H9 (cell line): ENCODE results near the gene FBXL22. TPM values are rescaled to one million over a fixed set of nuclear protein-coding genes. Genes with fewer than 3 reads are reported as not detected.
"Not testable (repeated sequence)": the region's sequence is repeated elsewhere in the genome, so short reads cannot be mapped to it uniquely, and the experiment has no call there.

ENCODE experiments used
- DNase-seq: peaks from one replicate; pipeline ENCODE4 v3.0.0-alpha.2; 2017
- H2AFZ ChIP-seq: one replicate; pipeline ENCODE4 v1.6.1; 2013; ENCODE audit warnings: mild to moderate bottlenecking, low read length, control low read depth, moderate library complexity
- H2AK5ac ChIP-seq: 2 replicates; pipeline ENCODE4 v1.6.1; 2013; ENCODE audit warnings: low read length, control low read depth, mixed read lengths; ENCODE audit not compliant: insufficient read length
- H2BK120ac ChIP-seq: one replicate; pipeline ENCODE4 v1.6.1; 2013; ENCODE audit warnings: low read depth, mild to moderate bottlenecking, low read length, control low read depth, inconsistent platforms; ENCODE audit not compliant: poor library complexity, severe bottlenecking
- H2BK12ac ChIP-seq: 2 replicates; pipeline ENCODE4 v1.6.1; 2013; ENCODE audit warnings: low read length, control low read depth, mixed read lengths, low read depth; ENCODE audit not compliant: insufficient read length
- H2BK15ac ChIP-seq: 2 replicates; pipeline ENCODE4 v1.6.1; 2013; ENCODE audit warnings: low read depth, low read length, control low read depth
- H2BK20ac ChIP-seq: one replicate; pipeline ENCODE4 v1.6.1; 2013; ENCODE audit warnings: low read depth, mild to moderate bottlenecking, low read length, control low read depth, inconsistent platforms; ENCODE audit not compliant: poor library complexity, severe bottlenecking
- H2BK5ac ChIP-seq: 2 replicates; pipeline ENCODE4 v1.6.1; 2013; ENCODE audit warnings: low read length, control low read depth, mixed read lengths; ENCODE audit not compliant: insufficient read length
- H3K14ac ChIP-seq: 2 replicates; pipeline ENCODE4 v1.6.1; 2013; ENCODE audit warnings: low read length, control low read depth; ENCODE audit not compliant: insufficient read depth
- H3K18ac ChIP-seq: 2 replicates; pipeline ENCODE4 v1.6.1; 2013; ENCODE audit warnings: low read depth, mild to moderate bottlenecking, mixed read lengths, low read length, control low read depth; ENCODE audit not compliant: insufficient read length
- H3K23ac ChIP-seq: 2 replicates; pipeline ENCODE4 v1.6.1; 2013; ENCODE audit warnings: low read length, control low read depth, mixed read lengths, low read depth; ENCODE audit not compliant: insufficient read length
- H3K23me2 ChIP-seq: 2 replicates; pipeline ENCODE4 v1.6.1; 2013; ENCODE audit warnings: low read depth, mild to moderate bottlenecking, mixed read lengths, low read length, control low read depth; ENCODE audit not compliant: insufficient read length, poor library complexity, severe bottlenecking
- H3K27ac ChIP-seq: 2 replicates; pipeline ENCODE4 v1.5.1; 2013; ENCODE audit warnings: low read length, control low read depth, mixed read lengths, low read depth; ENCODE audit not compliant: insufficient read length
- H3K27me3 ChIP-seq: 2 replicates; pipeline ENCODE4 v1.6.1; 2013; ENCODE audit warnings: low read length, control low read depth, inconsistent platforms; ENCODE audit not compliant: insufficient read depth
- H3K4ac ChIP-seq: 2 replicates; pipeline ENCODE4 v1.6.1; 2013; ENCODE audit warnings: low read depth, mild to moderate bottlenecking, control low read depth, inconsistent platforms, low read length, moderate library complexity
- H3K4me1 ChIP-seq: 2 replicates; pipeline ENCODE4 v1.6.1; 2013; ENCODE audit warnings: low read length, control low read depth, inconsistent platforms; ENCODE audit not compliant: insufficient read depth
- H3K4me2 ChIP-seq: 2 replicates; pipeline ENCODE4 v1.6.1; 2013; ENCODE audit warnings: low read length, control low read depth, mixed read lengths; ENCODE audit not compliant: insufficient read length, insufficient read depth
- H3K56ac ChIP-seq: 2 replicates; pipeline ENCODE4 v1.6.1; 2013; ENCODE audit warnings: low read depth, mild to moderate bottlenecking, mixed read lengths, low read length, control low read depth; ENCODE audit not compliant: insufficient read length
- H3K79me1 ChIP-seq: 2 replicates; pipeline ENCODE4 v1.6.1; 2013; ENCODE audit warnings: low read depth, mild to moderate bottlenecking, moderate library complexity, low read length, control low read depth, inconsistent platforms; ENCODE audit not compliant: insufficient read depth, poor library complexity, severe bottlenecking
- H3K79me2 ChIP-seq: 2 replicates; pipeline ENCODE4 v1.6.1; 2013; ENCODE audit warnings: low read length, control low read depth, inconsistent platforms; ENCODE audit not compliant: insufficient read depth
- H3K9ac ChIP-seq: 2 replicates; pipeline ENCODE4 v1.6.1; 2013; ENCODE audit warnings: low read length, control low read depth, mixed read lengths; ENCODE audit not compliant: insufficient read length; ENCODE audit errors: extremely low read depth
- H3K9me3 ChIP-seq: one replicate; pipeline ENCODE4 v1.6.1; 2013; ENCODE audit warnings: low read depth, low read length, inconsistent platforms; ENCODE audit not compliant: control insufficient read depth
- H3T11ph ChIP-seq: one replicate; pipeline ENCODE4 v1.6.1; 2013; ENCODE audit warnings: mild to moderate bottlenecking, low read length, control low read depth, inconsistent platforms
- H4K20me1 ChIP-seq: one replicate; pipeline ENCODE4 v1.6.1; 2013; ENCODE audit not compliant: control insufficient read depth, insufficient read length, insufficient read depth
- H4K5ac ChIP-seq: 2 replicates; pipeline ENCODE4 v1.6.1; 2013; ENCODE audit warnings: low read depth, mild to moderate bottlenecking, mixed read lengths, low read length, control low read depth; ENCODE audit not compliant: insufficient read length
- H4K8ac ChIP-seq: replicated peaks from 2 replicates; pipeline ENCODE4 v1.6.1; 2013; ENCODE audit warnings: low read length, control low read depth, mixed read lengths, low read depth; ENCODE audit not compliant: insufficient read length
- H4K91ac ChIP-seq: 2 replicates; pipeline ENCODE4 v1.6.1; 2013; ENCODE audit warnings: low read depth, mild to moderate bottlenecking, moderate library complexity, mixed read lengths, low read length, control low read depth; ENCODE audit not compliant: insufficient read length
- H3K27ac Mint-ChIP-seq, 3 experiments: 2 replicates in 2 of 3; 3 replicates in 1 of 3; pipeline ENCODE4 v1.8.0; 2020 to 2021; ENCODE audit warnings: mixed read lengths in 3 of 3, mild to moderate bottlenecking in 1 of 3, moderate library complexity in 1 of 3
- H3K27me3 Mint-ChIP-seq: 2 replicates; pipeline ENCODE4 v1.8.0; 2021; ENCODE audit warnings: low read depth, mild to moderate bottlenecking, moderate library complexity, mixed read lengths
- H3K36me3 Mint-ChIP-seq, 3 experiments: 2 replicates in 2 of 3; 3 replicates in 1 of 3; pipeline ENCODE4 v1.8.0; 2020 to 2021; ENCODE audit warnings: low read depth in 3 of 3, mixed read lengths in 3 of 3; ENCODE audit not compliant: insufficient read depth in 1 of 3
- H3K4me1 Mint-ChIP-seq, 2 experiments: 2 replicates each; pipeline ENCODE4 v1.8.0; 2020; ENCODE audit warnings: mixed read lengths in 2 of 2
- H3K4me3 Mint-ChIP-seq, 2 experiments: 2 replicates in 1 of 2; 3 replicates in 1 of 2; pipeline ENCODE4 v1.8.0; 2020 to 2021; ENCODE audit warnings: mild to moderate bottlenecking in 2 of 2, mixed read lengths in 2 of 2, moderate library complexity in 1 of 2
- H3K9me3 Mint-ChIP-seq, 2 experiments: 2 replicates in 1 of 2; 3 replicates in 1 of 2; pipeline ENCODE4 v1.8.0; 2020; ENCODE audit warnings: mild to moderate bottlenecking in 2 of 2, mixed read lengths in 2 of 2, moderate library complexity in 1 of 2
- WGBS: extraction: QIAGEN DNeasy Blood & Tissue Kit; methylation state at CpG from one replicate; pipeline ENCODE4 v1.1.7; 2013; ENCODE audit warnings: missing lambda C conversion rate, low lambda C conversion rate, mixed read lengths; ENCODE audit not compliant: insufficient read length; ENCODE audit errors: extremely low coverage; 5-methylcytosine and 5-hydroxymethylcytosine counted together
- total RNA-seq: library from RNA; stranded (reverse); gene quantifications from 2 replicates; pipeline ENCODE4 v1.2.1, GENCODE V29; 2021

FBXL22 gene
- total RNA-seq, 1 experiment from 2014 or later: 0.52 TPM

DNA sequence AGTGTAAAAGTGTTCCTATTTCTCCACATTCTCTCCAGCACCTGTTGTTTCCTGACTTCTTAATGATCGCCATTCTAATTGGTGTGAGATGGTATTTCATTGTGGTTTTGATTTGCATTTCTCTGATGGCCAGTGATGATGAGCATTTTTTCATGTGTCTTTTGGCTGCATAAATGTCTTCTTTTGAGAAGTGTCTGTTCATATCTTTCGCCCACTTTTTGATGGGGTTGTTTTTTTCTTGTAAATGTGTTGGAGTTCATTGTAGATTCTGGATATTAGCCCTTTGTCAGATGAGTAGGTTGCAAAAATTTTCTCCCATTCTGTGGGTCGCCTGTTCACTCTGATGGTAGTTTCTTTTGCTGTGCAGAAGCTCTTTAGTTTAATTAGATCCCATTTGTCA lies 20.4 kb downstream of the FBXL22 start:
- H3K79me1 ChIP-seq, H3K4me3 Mint-ChIP-seq, H3T11ph ChIP-seq, H3K14ac ChIP-seq, H3K23me2 ChIP-seq, H2BK12ac ChIP-seq, DNase-seq, H3K4me1 ChIP-seq, H4K5ac ChIP-seq, H3K27ac ChIP-seq, H2AK5ac ChIP-seq, H2BK15ac ChIP-seq, H3K9me3 ChIP-seq, H3K9me3 Mint-ChIP-seq, H3K18ac ChIP-seq, H3K4me1 Mint-ChIP-seq, H3K27me3 ChIP-seq, H3K4ac ChIP-seq, H4K91ac ChIP-seq, H2BK5ac ChIP-seq, H2BK20ac ChIP-seq, H3K23ac ChIP-seq, H4K20me1 ChIP-seq, H3K9ac ChIP-seq, H3K79me2 ChIP-seq, H2BK120ac ChIP-seq, H3K4me2 ChIP-seq, H4K8ac ChIP-seq, H3K27me3 Mint-ChIP-seq, H2AFZ ChIP-seq, H3K27ac Mint-ChIP-seq, H3K56ac ChIP-seq: not testable (repeated sequence)
- peaks cover 14 to 48% (median 29%) of the 10 kb centered on the region in 3 experiments; a peak in 6 of 7 replicates for H3K36me3 Mint-ChIP-seq
- no CpG with 5 or more reads among the region's 3 CpGs for WGBS

DNA sequence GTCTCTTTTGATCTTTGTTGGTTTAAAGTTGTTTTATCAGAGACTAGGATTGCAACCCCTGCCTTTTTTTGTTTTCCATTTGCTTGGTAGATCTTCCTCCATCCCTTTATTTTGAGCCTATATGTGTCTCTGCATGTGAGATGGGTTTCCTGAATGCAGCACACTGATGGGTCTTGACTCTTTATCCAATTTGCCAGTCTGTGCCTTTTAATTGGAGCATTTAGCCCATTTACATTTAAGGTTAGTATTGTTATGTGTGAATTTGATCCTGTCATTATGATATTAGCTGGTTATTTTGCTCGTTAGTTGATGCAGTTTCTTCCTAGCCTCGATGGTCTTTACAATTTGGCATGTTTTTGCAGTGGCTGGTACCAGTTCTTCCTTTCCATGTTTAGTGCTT lies 23.6 kb downstream of the FBXL22 start:
- not testable (repeated sequence) for H3K9ac ChIP-seq, H2BK12ac ChIP-seq, H3K27ac ChIP-seq, H3K18ac ChIP-seq, H3K14ac ChIP-seq, H4K91ac ChIP-seq, H3K4ac ChIP-seq, H4K20me1 ChIP-seq, H2BK5ac ChIP-seq, H3K23me2 ChIP-seq, H2BK20ac ChIP-seq, H3K9me3 Mint-ChIP-seq, H3K27ac Mint-ChIP-seq, H3K79me1 ChIP-seq, H3K56ac ChIP-seq, H3K9me3 ChIP-seq, H2AFZ ChIP-seq, H3K4me1 ChIP-seq, H3K4me1 Mint-ChIP-seq, H4K8ac ChIP-seq, H2BK15ac ChIP-seq, H3K27me3 Mint-ChIP-seq, H3K4me3 Mint-ChIP-seq, H3K23ac ChIP-seq, H4K5ac ChIP-seq, H2AK5ac ChIP-seq, H3K79me2 ChIP-seq, DNase-seq, H3K4me2 ChIP-seq, H2BK120ac ChIP-seq, H3T11ph ChIP-seq, H3K27me3 ChIP-seq
- no CpG with 5 or more reads among the region's 2 CpGs for WGBS
- H3K36me3 Mint-ChIP-seq: peaks cover 16 to 54% (median 48%) of the 10 kb centered on the region in 3 experiments; a peak in 6 of 7 replicates
